GM19240 (cell line): ENCODE results near the gene NAGPA.

Source experiments
- DNase-seq: peaks from one replicate; pipeline ENCODE4 v3.0.0; 2011; ENCODE audit warnings: low spot score; ENCODE audit not compliant: insufficient read length

Gene NAGPA

DNA sequence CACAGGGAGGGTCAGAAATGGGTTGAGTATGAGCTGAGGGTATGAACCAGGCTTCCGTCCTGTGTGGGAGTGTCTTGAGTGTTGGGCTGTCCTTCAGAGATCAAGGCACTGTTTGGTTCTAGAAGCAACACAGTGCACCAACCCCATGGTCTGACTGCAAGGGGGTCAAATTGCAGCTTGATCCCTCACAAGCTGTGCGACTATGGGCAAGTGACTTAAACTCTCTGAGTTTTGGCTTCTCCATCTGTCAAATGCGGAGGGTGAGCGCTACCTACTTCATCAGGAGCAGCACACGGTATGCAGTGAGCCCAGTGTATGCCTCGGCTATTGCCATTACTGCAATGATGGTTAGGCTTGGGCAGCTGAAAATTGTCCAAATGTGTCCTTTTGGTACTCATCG, 54.6 kb downstream of the NAGPA start:
- no peak for DNase-seq

DNA sequence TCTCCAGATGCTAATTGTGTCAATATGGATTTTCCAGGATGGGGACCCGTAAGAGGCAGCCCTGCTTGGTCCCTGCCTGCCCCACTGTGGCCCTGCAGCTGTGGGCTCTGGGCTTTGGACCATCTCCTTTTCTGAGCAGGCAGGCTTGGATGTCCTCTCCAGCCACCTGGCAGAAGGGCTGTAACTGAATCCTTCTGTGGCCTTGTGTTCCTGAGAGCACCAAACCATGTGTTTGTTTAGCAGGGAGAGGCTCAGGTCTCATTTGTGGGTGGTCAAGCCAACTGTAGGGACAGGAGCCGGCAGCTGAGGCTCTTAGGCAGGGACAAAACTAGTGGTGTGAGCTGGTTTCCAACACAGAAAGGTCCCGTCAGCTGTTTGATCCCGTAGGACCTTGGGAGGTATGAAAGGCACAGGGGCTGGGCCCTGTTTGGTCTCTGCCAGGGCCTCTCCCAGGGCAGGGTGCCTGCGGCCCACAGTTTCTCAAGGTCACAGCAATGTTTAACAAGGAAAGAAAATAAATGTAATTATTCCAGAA, 57.1 kb downstream of the NAGPA start:
- DNase-seq = no peak

DNA sequence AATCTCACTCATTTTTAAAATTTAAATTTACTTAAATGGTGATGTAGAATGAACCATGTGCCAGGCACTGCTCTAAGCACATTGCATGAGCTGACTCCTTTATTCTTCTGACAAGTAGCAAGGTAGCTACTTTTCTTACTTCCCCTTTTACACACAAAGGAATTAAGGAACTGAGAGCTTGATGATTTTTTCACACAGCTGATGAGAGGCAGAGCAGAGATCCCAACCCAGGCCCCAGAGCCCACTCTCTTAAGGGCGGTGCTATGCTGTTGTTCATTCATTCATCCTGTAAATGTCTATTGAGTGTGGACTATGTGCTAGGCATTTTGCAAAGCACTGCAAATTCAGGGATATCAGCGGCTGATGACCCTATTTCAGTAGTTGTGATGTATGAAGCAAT, 57.7 kb downstream of the NAGPA start:
- peak; percentile 72 for DNase-seq
